Upper lobe of left lung (tissue), 6 donors: Measurements from ENCODE around the gene P2RY6. TPM values are rescaled to one million over a fixed set of nuclear protein-coding genes. Genes with fewer than 3 reads are reported as not detected.

Experiments used
- ATAC-seq, 2 donors: fragments of 200-7000 bp; cut with Tn5 transposase; one replicate each; pipeline ENCODE4 v1.9.1; 2022; ENCODE audit warnings: mild to moderate bottlenecking in 2 of 2, moderate library complexity in 2 of 2; ENCODE audit not compliant: low FRiP score in 2 of 2
- DNase-seq, 2 donors: peaks; one replicate each; pipeline ENCODE4 v3.0.0-alpha.2; 2019 to 2020
- H3K27ac ChIP-seq, 4 donors: fragments of 200-600 bp; sonication (generic); one replicate each; pipeline ENCODE4 v1.5.1; 2016 to 2019
- H3K27me3 ChIP-seq, 4 donors: fragments of 200-600 bp; sonication (generic); one replicate each; pipeline ENCODE4 v1.5.1; 2017 to 2019
- H3K36me3 ChIP-seq, 4 donors: fragments of 200-600 bp; sonication (generic); one replicate each; pipeline ENCODE4 v1.5.1; 2016 to 2019
- H3K4me1 ChIP-seq, 4 donors: fragments of 200-600 bp; sonication (generic); one replicate each; pipeline ENCODE4 v1.5.1; 2018 to 2019
- H3K4me3 ChIP-seq, 4 donors: fragments of 200-600 bp; sonication (generic); one replicate each; pipeline ENCODE4 v1.5.1; 2017 to 2019; ENCODE audit warnings: mild to moderate bottlenecking in 2 of 4, moderate library complexity in 1 of 4
- H3K9me3 ChIP-seq, 4 donors: fragments of 200-600 bp; sonication (generic); one replicate each; pipeline ENCODE4 v1.5.1; 2018 to 2019
- CTCF ChIP-seq, 6 experiments: fragments of 450-650 bp in 4 of 6; fragments of 200-600 bp in 2 of 6; sonication (generic) in 2 of 6; IDR thresholded peaks; one replicate each; pipeline ENCODE4 v1.5.1; 2016 to 2019; ENCODE audit warnings: antibody characterized with exemption in 6 of 6
- EP300 ChIP-seq, 4 donors: sonication (generic); formaldehyde crosslinking; IDR thresholded peaks; one replicate each; pipeline ENCODE4 v1.5.1; 2017; ENCODE audit warnings: antibody characterized with exemption in 4 of 4, control low read depth in 2 of 4
- POLR2A ChIP-seq, 4 donors: fragments of 450-650 bp; IDR thresholded peaks; one replicate each; pipeline ENCODE4 v1.5.1; 2016 to 2017; ENCODE audit warnings: antibody characterized with exemption in 4 of 4, mild to moderate bottlenecking in 2 of 4
- POLR2AphosphoS5 ChIP-seq, 2 donors: sonication (generic); formaldehyde crosslinking; IDR thresholded peaks; one replicate each; pipeline ENCODE4 v1.5.1; 2017; ENCODE audit warnings: antibody characterized with exemption in 2 of 2
- WGBS, 2 donors: methylation state at CpG; one replicate each; pipeline ENCODE4 v1.1.5; 2017 to 2018; 5-methylcytosine and 5-hydroxymethylcytosine counted together
- total RNA-seq, 6 donors: library from RNA; depleted of rRNA in 4 of 6; stranded (reverse); fragments of >200 nt in 4 of 6; gene quantifications; one replicate each; pipeline versions ENCODE4 v1.1.0 to v1.2.1, GENCODE V29; 2016 to 2021
- donor health status: DM: no; HTN: no; CAD: no; lungs with moderate emphysema.
- donor health status: DM: no; HTN: yes; CAD: no; lungs with severe emphysema.

P2RY6 gene
- total RNA-seq, 6 donors from 2014 or later: 0.30 to 5.3 (median 1.4) TPM; not detected in 1

DNA sequence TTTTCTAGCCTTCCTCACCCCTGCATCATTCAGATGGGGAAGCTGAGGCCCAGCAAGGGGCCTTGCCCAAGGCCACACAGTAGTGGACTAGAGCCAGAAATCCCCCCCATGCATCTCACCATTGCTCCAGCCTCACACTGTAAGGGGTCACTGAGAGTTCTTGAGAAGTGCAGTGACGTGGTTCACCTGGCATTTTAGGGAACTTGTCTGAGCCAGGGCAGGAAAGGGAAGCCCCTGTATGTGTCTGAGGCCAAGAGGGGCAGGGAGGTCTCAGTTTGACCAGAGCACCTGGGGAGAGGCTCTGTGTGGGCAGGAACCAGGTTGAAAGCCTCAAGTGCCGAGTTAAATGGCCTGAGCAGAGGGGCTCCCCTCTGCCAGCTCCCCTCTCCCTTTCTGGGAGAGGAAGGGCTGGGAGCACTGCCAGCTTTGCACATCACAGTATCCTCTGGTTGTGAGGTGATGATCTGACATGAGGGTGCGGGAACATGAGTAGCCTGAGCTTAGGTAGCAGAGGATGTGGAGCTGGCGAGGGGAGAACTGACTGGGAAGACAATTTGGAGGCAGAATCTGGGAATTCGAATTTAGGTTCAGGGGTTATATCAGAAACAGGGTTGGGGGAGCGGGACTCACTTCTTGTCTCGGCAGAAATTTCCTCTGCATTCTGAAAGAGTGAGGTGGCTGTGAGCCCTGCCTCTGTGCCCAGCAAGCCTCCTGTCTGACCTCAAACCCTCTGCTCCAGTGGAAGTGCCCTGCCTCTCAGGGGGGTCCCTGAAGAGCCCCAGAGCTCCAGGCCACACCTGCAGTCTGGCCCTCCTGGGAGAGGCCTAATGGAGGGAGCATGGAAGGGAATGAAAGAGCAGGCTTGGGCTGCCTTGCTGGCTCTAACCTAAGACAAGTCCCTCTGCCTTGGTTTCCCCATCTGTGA lies 50.5 kb downstream of the P2RY6 start:
- Histone ChIP-seq H3K4me1 (peaks cover 78 to 96% (median 83%) of the 10 kb centered on the region in 4 donors), H3K36me3 (peaks cover 0 to 4% (median 2%) of the 10 kb centered on the region in 4 donors), H3K27ac (peak overlapping the region; percentile 64 to 99 (median 88)), H3K9me3 (no peaks in the 10 kb centered on the region), H3K27me3 (no peaks in the 10 kb centered on the region), H3K4me3 (peak overlapping the region in 1 of 4 donors; percentile 3)
- ATAC-seq (no peak), DNase-seq (no peak)
- TF ChIP-seq POLR2A (IDR thresholded peaks at IDR 0.05) (no peak), EP300 (IDR thresholded peaks at IDR 0.05) (no peak), CTCF (IDR thresholded peaks at IDR 0.05) (no peak), POLR2AphosphoS5 (IDR thresholded peaks at IDR 0.05) (no peak)
- 65 to 72% methylated on average over 6 to 7 of the region's 7 CpGs for WGBS, 2 donors

DNA sequence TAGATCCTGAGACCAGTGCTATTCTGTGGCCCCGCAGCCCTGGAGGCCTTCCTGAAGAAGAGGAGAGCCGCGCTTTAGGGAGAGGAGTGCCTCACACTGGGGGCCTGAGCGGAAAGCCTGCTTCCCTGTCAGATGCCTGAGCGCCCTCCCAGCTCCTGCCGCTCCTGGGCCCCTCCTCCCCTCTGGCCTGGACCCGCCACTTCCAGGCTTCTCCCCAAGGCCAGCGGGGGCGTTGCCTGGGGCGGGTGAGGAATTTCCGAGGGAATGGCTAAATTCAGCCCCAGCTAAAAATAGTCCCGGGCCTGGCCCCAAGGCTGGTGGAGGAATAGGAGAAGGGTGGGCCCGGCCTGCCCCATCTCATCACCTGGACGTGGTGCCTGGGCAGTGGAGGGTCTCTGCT lies 51.3 kb downstream of the P2RY6 start:
- peak in 1 of 4 donors; percentile 20 for TF ChIP-seq POLR2A (IDR thresholded peaks at IDR 0.05)
- peak; percentile 10 to 66 for TF ChIP-seq POLR2AphosphoS5 (IDR thresholded peaks at IDR 0.05)
- TF ChIP-seq CTCF (IDR thresholded peaks at IDR 0.05): no peak
- TF ChIP-seq EP300 (IDR thresholded peaks at IDR 0.05): peak in 1 of 4 donors; percentile 26
- no peaks in the 10 kb centered on the region for H3K9me3 ChIP-seq
- peaks cover 0 to 4% (median 2%) of the 10 kb centered on the region in 4 donors for H3K36me3 ChIP-seq
- H3K4me3 ChIP-seq: peak overlapping the region in 1 of 4 donors; percentile 3
- peak; percentile 35 to 76 for ATAC-seq
- 49 to 53% methylated on average over 6 to 13 of the region's 14 CpGs for WGBS, 2 donors
- H3K27ac ChIP-seq: peak overlapping the region; percentile 64 to 99 (median 88)
- DNase-seq: peak; percentile 63 to 86
- no peaks in the 10 kb centered on the region for H3K27me3 ChIP-seq
- peaks cover 70 to 88% (median 77%) of the 10 kb centered on the region in 4 donors for H3K4me1 ChIP-seq

GRCh38 chr11:73324116-73324515 lies 52.0 kb downstream of the P2RY6 start:
- peak overlapping the region; percentile 64 to 99 (median 88) for H3K27ac ChIP-seq
- no peak for ATAC-seq

GRCh38 chr11:73324665-73325035 lies 52.5 kb downstream of the P2RY6 start:
- peaks cover 63 to 82% (median 73%) of the 10 kb centered on the region in 4 donors for H3K4me1 ChIP-seq
- H3K36me3 ChIP-seq: peaks cover 0 to 4% (median 2%) of the 10 kb centered on the region in 4 donors
- no peaks in the 10 kb centered on the region for H3K27me3 ChIP-seq
- H3K9me3 ChIP-seq: no peaks in the 10 kb centered on the region
- peak overlapping the region; percentile 64 to 99 (median 88) for H3K27ac ChIP-seq
- no peak for TF ChIP-seq CTCF (IDR thresholded peaks at IDR 0.05)
- TF ChIP-seq POLR2A (IDR thresholded peaks at IDR 0.05): no peak
- no peak for TF ChIP-seq EP300 (IDR thresholded peaks at IDR 0.05)
- TF ChIP-seq POLR2AphosphoS5 (IDR thresholded peaks at IDR 0.05): no peak
- H3K4me3 ChIP-seq: no peak overlapping the region
- ATAC-seq: no peak
- 90 to 92% methylated on average over 2 of the region's 2 CpGs for WGBS, 2 donors
- DNase-seq: no peak

More at GRCh38 chr11:73324116-73324515, 52.0 kb downstream of the P2RY6 start:
- Histone ChIP-seq H3K27me3 (no peaks in the 10 kb centered on the region), H3K4me1 (peaks cover 66 to 84% (median 76%) of the 10 kb centered on the region in 4 donors), H3K36me3 (peaks cover 0 to 4% (median 2%) of the 10 kb centered on the region in 4 donors), H3K4me3 (no peak overlapping the region), H3K9me3 (no peaks in the 10 kb centered on the region)
- TF ChIP-seq POLR2AphosphoS5 (IDR thresholded peaks at IDR 0.05) (no peak), POLR2A (IDR thresholded peaks at IDR 0.05) (no peak), CTCF (IDR thresholded peaks at IDR 0.05) (no peak), EP300 (IDR thresholded peaks at IDR 0.05) (no peak)
- whole genome bisulfite sequencing, 2 donors: 62 to 90% methylated on average over 3 to 9 of the region's 9 CpGs
- DNase-seq: no peak
